Head of caudate nucleus (tissue), 42 donors: ENCODE results near the gene ARMC2.

ENCODE experiments used
- DNase-seq, 42 donors: peaks; one replicate each; pipeline versions ENCODE4 v3.0.0 to v3.0.0-alpha.2; 2020 to 2021; ENCODE audit warnings: mixed read lengths in 7 of 42
- intact Hi-C: fragments of 100-400 bp; cut with DNase I; formaldehyde crosslinking; loops from one replicate; pipeline ENCODE4 v1.15.0; 2022

The ARMC2 gene

DNA sequence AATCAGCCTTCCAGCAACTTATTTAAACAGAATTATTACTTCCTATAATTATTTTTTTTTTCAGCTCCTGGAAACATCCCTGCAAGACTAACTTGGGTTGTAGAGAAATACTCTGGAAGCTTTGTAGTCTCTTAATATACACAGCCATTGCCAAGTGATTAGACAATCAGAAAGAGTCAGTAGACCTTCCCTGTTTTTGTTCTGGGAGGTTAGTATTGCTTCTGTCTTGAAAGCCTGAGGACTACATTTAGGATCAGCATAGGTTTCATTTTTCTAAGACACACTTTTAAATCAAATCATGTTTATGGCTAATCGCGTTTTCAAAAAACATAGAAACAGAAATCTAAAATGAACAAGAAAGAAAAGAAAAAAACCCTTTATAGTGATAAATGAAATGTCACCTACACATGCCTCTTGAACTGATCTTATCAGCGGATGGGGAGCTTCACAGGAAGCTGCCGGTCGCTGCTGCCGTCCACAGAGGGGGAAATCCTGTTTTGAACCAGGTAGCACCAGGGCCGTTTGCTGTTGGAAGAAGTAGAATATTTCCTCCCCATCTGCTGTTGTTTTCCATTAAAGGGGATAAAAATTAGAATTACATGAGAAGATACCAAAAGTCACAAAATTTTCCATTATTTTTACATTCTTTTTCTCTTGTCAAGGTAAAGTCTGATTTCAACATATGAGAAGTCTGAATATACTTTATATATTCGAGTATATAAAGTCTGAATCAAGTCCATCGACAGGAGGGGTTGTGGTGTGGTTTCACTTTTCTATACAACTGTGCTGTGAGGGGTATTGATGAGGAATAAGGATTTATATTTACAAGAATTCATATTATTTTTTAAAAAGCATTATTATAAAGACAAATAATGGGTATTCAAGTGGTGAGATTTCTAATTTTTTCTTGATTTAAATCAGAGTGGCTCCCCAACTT is 94.6 kb downstream of the ARMC2 start:
- DNase-seq = no peak
- intact Hi-C loops = no loop called here

DNA sequence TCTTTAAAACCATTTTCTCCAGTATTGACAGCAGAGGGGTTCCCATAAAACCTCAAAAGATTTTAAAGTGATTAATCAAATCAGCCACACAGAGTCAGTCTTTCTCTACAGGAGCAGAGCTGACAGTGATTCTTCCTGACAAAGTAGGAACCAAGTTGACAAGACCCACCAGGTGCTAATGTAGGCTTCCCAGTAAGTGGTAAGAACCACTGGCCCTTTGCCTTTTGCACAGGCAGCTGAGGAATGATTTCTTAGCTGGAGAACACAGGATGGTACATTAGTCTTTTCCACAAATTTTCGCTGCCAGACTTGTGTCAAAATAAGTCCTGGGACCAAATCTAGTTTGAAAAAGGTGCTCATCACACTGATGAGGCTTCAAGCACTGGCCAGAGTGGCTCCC is 95.8 kb downstream of the ARMC2 start:
- DNase-seq = no peak
- intact Hi-C loops = no loop called here

DNA sequence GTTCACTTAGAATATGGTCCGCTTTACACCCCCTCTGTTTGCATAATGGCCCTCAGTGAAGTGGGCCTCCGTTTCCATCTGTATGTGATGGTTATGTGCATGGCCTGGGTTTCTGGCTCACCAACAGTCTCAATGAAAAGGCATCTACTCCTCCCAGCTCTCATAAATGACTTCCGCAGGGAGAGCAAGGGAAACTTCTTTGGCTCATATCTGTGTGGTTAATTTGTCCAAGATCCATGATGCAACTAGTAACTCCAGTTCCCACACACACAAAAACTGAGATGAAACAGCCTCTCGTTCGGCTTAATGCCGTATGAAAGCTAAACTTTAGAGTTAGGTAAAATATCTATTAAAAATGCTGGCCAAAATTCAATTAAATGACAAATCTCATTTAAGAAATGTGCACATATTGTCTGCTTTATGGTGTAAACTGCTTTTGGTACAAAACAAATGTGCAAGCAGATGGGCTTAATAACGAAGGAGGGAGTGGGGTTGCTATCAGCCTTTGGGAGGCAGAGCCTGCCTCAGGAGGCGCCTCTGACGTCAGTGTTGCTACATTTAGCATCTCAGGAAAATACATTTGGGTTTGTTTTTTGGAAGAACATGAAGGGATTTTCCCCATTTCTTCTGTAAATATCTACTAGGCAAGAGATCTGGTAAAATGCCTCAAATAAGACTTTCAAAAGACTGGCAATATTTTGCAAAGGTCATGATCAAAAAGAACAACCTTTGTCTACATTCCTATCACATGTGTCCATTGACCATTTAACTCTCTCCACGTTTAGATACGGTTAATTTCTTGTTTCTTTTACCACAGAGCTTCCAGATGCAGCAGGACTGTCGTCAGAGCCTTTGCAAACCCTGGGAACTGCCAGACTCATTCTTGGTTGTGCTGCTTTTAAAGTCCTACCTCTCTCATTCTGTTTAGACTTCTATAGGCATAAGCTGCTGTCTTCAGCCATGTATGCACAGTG is 96.8 kb downstream of the ARMC2 start:
- no peak for DNase-seq
- intact Hi-C loops = no loop called here

DNA sequence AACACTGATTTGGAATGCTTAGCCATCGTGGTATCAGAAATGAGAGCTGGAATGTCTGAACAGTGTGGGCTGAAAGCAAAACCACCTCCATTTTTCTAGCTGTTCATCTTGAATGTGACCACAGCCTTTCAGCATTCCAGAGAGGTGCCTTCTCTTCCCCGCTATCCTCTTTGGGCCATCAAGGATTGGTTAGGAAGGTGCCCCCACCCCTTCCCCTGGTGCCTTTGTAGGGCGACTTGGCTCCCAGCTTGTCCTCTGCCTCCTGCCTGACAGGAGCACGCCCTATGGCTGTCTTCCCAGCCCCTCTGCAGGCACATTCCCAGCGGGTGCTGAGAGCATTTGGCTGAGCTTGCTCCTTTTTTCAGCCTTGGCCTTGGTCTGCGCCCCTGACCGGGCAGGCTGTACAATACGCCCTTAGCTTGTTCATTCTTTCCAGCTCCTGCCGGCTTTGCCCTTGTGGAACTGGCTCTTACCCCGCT is 97.5 kb downstream of the ARMC2 start:
- peak in 41 of 42 donors; percentile 16 to 85 (median 59) for DNase-seq
- intact Hi-C loops = no loop called here

DNA sequence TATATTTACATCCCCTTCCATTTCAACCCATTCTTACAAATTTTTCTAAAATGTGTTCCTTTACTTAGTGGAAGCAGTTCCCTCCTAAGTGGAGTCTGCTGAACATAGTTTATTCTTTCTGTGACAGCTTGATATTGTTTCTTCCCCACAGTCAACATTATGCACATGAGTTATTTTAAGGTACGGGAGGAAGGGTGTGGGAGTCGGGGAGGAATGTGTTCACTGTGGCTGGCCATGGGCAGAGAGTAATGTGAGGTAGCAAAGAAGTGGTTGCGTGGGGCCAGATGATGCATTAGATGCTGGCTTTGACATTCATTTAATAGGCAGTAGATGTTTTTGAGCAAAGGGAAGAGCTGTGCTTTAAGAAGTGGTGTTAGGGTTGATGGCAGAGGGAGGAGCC is 98.5 kb downstream of the ARMC2 start:
- intact Hi-C loops = no loop called here
- no peak for DNase-seq

DNA sequence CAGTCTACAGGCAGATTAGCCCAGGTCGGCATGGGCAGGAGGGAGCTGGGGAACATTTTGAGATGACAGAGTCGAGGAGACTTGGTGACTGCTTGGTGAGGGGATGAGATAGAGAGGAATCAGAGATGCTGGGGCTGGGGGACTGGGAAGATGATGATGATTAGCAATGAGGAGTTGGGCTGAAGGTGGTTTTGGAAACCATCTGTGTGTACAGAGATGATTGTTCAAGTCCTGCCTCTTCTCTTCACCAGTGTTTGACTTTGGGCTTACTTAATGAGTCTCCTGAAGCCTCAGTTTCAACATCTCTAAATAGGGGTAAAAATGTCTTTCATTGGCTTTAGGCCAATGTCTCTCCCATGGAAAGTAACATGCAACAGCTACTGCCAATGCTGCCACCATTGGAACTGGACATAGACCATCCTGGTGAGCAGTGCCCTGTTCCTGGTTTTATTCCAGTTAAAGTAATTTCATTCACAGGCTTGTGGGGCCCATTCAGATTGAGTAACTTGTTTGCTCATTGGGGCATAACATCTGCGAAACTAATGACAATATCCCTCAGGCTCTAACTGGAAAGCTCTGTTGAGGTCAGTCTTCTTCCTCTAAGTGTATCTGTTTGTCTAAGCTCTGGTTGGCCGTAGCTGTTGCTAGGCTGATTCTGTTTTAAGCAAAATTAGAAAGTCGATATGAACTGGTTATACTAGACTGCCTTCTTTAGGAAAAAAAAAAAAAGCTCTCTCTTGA is 99.1 kb downstream of the ARMC2 start:
- DNase-seq = peak in 1 of 42 donors; percentile 40
- intact Hi-C loops = no loop called here

DNA sequence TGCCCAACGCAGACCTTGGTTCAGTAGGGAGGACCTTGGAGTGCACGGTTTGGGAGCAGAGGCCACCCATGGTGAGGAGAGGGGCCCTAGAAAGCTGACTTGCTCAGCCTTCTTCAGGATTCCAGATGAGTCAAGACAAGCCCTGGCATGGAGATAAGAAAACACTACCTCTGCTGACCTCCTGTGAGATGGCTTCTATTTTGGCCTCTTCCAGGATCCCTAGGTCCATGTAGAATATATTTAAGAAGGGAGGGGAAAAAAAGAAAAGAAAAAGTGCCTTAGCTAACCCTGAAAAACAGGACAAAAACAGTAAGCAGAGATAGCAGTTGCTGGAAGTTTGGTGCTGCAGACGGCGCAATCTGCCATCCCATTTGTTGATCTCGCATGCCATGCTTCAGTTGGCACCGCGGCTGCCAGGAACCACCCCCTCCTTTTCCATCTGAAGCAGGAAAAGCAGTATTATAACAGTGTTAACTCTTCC is 100.0 kb downstream of the ARMC2 start:
- DNase-seq = peak in 41 of 42 donors; percentile 25 to 78 (median 60)

DNA sequence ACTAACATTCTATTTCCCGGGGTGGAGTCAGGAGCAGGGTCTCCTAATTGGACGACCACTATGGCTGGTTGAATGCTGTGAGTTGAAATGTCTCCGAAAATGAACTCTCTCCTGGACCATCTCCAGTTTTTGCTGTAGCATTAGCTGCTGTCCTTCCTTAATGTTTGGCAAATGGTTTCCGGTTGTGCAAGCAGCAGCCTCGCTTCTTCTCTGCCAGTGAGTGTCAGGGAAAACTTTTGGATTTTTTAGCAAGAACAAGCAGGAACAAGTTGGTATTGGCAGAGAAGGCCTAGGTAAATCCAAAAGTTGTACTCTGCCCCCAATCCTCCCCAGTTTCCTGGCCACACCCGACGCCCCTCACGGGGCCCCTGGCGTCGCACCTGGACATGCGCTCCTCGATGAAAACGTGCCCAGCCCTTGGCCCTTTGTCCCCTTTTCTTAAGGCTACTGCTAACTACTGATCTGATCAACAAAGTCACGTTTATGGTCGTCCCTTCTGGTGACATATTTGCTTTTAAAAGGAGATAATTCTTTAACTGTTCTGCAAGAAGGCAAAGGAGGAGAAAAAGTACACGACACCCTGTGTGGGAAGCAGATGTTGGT is 103.2 kb downstream of the ARMC2 start:
- no peak for DNase-seq
- intact Hi-C loops = no loop called here

More for the DNA sequence above, 100.0 kb downstream of the ARMC2 start:
- intact Hi-C loops = no loop called here

DNA sequence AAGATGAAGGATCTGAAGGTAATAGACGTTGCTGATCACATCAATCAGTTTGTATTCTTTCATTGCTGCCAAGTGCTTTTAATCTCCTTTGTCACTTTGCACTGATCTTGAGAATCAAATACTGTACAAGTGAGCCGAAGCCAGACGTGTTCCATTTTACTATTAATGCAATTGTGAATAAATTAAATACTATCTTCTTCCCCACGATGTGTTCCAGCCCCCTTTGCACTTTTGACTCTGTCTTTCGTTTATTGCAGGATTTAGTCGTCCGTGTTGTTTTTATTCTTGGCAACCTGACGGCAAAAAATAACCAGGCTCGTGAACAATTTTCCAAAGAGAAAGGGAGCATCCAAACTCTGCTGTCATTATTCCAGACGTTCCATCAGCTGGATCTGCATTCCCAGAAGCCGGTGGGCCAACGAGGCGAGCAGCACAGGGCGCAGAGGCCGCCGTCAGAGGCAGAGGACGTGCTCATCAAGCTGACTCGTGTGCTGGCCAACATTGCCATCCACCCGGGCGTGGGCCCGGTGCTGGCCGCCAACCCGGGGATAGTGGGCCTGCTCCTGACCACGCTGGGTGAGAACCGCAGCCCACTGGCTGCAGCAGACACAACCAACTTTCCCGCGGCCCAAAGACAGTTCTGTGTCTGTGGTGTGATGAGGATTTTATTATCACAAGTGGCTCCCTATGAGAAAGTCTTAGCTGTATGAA is 104.7 kb downstream of the ARMC2 start:
- intact Hi-C loops = no loop called here
- DNase-seq = no peak

DNA sequence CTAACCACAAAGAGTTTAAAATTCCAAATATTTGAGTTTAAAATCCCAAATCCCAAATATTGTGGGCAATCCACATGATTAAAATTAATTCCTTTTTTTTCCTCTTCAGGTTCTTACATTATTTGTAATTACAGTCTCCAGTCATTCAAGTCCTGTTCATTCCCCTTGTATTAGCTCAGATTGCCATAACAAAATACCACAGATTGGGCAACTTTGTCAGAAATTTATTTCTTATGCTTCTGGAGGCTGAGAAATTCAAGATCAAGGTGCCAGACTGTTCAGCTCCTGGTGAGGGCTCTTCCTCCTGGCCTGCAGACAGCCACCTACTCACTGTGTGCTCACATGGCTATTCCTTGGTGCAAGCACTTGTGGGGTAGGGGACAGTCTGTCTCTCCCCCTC is 105.5 kb downstream of the ARMC2 start:
- intact Hi-C loops = no loop called here

DNA sequence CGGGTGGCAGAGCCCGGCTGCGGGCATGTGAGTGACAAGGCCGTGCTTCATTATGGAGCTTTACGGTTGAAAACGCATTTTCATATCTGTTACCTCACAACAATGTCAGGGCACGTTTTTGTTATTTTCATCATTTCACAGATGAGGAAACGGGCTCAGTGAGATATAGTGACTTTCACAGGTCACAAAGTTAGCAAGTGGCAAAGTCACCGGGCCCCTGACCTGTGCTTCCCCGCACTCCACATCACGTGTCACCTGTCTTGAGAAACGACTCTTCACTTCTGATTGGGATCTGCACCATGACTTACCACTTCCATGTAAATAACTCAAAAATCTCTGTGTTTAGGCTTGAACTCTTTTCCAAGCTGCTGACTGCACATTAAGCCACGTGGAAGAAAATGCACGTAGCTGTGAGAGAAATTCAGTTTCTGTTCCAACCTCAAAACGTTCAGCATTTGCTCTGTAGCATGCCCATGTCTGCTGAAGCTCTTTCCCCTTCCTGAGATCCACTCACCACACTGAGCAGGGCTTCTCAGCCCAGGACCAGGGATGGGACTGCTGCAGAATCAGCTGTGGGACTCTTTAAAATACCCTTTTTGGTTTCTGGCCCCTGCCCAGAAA is 107.2 kb downstream of the ARMC2 start:
- intact Hi-C loops = no loop called here
- DNase-seq = no peak

More for the DNA sequence above, 105.5 kb downstream of the ARMC2 start:
- DNase-seq = no peak

DNA sequence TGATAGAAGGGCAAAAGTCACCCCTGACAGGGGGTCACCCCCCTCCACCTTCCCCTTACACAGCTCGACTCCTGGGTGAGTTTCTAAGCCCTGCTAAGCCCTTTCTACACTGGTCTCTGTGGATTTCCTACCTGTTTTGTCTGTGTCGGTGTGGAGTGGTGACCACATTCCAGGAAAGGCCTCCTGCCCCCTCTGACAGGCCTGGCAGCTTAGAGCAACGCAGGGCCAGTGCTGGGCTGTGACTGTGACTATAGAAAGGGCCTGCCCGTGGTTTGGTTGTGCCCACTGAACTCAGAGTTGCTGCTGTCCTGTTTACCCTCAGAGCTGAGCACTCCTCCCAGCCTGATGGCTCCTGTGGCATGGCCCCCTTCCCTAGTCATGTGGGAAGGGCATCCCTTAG is 109.0 kb downstream of the ARMC2 start:
- DNase-seq = no peak
- intact Hi-C loops = no loop called here

DNA sequence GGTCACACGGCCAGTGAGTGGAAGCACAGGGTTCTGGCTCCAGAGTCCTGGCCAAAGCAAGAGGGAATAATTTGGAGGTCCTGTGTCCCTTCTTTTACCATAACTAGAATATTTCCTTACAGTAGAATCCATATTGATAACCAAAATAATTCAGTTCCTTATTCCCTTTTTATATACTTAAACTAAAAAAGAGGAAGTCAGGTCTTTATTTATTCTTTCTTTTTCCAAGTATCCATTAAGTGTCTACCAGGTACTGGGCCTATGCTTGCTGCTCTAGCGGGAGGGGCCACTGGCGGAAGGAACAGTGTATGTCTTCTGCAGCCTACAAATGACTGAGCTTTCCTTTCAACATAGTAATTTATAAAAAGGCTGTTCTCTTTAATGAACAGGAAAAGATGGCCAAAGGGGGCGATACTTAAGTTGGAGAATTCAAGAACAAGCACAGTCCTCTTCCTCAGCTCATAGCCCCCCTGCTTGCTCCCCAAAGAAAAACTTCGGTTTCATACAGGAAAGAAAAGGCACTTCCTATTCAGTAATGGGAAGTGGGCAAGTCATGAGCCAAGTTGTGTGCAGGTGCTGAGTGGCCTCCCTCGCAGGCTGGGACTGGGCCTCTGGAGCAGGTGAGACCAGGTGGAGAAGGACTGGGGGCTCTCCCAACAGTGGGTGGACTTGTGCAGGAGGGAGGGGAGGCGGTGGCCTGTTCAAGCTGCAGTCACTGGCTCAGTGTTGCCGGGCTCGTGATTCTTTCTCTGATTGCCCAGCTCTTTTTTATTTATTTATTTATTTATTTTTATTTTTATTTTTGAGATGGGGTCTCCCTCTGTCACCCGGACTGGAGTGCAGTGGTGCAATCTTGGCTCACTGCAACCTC is 110.9 kb downstream of the ARMC2 start:
- no peak for DNase-seq
- intact Hi-C loops = no loop called here

DNA sequence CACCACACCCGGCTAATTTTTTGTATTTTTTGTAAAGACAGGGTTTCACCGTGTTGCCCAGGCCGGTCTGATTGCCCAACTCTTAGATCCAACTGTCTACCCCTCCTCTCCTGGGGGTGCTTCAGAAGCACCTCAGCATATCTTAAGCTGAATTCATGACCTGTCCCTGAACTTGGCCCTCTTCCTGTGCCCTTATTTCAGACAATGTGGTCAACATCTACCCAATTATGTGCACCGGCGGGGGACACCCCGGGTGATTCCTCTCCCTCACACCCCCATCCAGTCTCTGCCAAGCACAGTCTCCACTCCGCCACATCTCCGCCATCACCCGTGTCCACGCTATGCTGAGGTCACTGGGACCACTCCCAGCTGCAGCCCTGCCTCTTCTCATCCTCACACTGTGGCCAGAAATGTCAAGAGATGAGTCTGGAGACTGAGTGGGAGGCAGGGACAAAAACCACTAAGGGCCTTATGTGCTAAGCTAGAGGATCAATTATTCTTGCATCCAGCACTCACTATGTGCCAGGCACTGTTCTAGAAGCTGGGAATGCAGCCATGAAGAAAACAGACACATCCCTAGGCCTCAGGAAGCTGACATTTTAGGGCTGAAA is 111.9 kb downstream of the ARMC2 start:
- intact Hi-C loops = no loop called here
- no peak for DNase-seq

DNA sequence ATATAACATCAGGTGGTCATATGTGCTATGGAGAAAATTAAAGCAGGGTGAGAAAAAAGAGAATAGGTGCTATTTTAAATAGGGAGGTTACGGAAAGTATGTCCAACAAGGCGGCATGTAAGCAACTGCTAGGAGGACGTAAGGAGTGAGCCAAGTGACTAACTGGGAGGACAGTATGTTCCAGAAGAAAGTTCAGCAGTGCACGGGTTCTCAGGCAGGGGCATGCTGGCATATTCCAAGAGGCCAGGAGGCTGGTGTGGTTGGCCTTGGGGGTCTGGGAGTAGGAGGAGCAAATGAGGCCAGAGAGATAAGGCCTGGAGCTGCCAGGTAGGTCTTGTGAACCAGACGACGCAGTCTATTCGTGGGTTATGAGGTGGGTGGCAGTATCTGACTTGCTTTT is 112.4 kb downstream of the ARMC2 start:
- no peak for DNase-seq
- intact Hi-C loops = no loop called here

DNA sequence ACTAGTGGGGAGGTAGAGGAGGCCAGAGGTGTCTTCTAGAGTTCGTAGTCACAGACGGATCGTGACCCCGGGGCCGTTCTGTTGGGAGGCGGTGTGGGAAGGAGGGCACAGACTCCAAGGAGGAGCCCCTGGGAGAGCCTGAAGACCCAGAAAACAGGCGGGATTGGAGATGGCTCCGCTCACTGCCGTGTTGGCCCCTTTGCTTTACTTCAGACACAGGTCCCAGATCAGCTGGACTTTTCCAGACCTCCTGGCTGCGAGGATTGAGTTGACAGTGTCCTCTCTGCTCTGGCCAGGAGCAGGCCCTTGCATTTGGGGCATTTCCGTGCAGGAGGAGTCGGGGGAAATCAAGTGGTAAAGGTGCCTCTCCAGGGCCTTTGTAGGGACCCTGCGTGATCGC is 112.9 kb downstream of the ARMC2 start:
- no peak for DNase-seq
- intact Hi-C loops = no loop called here
